ENCODE results near the gene RUNDC3A.

The RUNDC3A gene

GRCh38 chr17:44310609-44311376 lies 2.4 kb downstream of the RUNDC3A start:
- Histone ChIP-seq H3K4me3 (ENCODE audit: severe bottlenecking) (no peak overlapping the region), H3K4me1 (ENCODE audit: insufficient read depth, poor library complexity, severe bottlenecking) (peaks cover 7% of the 10 kb centered on the region), H3K36me3 (ENCODE audit: low read depth) (no peaks in the 10 kb centered on the region), H3K9me3 (ENCODE audit: severe bottlenecking) (no peaks in the 10 kb centered on the region), H3K27ac (ENCODE audit: poor library complexity, severe bottlenecking) (no peak overlapping the region), H3K27me3 (ENCODE audit: insufficient read depth, poor library complexity, severe bottlenecking) (no peaks in the 10 kb centered on the region)
- no peak for TF ChIP-seq CTCF (IDR thresholded peaks at IDR 0.05; ENCODE audit: poor library complexity, severe bottlenecking)
- DNase-seq (ENCODE audit: low spot score) (no peak), ATAC-seq (ENCODE audit: low read depth) (no peak)

- ATAC-seq (ENCODE audit: low read depth) (no peak), DNase-seq (ENCODE audit: low spot score) (no peak)
- no peaks in the 10 kb centered on the region for H3K9me3 ChIP-seq (ENCODE audit: severe bottlenecking)
- H3K4me1 ChIP-seq (ENCODE audit: insufficient read depth, poor library complexity, severe bottlenecking), result peaks cover 7% of the 10 kb centered on the region
- H3K27ac ChIP-seq (ENCODE audit: poor library complexity, severe bottlenecking), result no peak overlapping the region
- H3K36me3 ChIP-seq (ENCODE audit: low read depth), result no peaks in the 10 kb centered on the region
- no peak for TF ChIP-seq CTCF (IDR thresholded peaks at IDR 0.05; ENCODE audit: poor library complexity, severe bottlenecking)
- no peak overlapping the region for H3K4me3 ChIP-seq (ENCODE audit: severe bottlenecking)
- H3K27me3 ChIP-seq (ENCODE audit: insufficient read depth, poor library complexity, severe bottlenecking), result peaks cover 5% of the 10 kb centered on the region
These were observed 3.3 kb downstream of the RUNDC3A start for GRCh38 chr17:44311562-44312181.

- DNase-seq (ENCODE audit: low spot score) (no peak), ATAC-seq (ENCODE audit: low read depth) (no peak)
- Histone ChIP-seq H3K36me3 (ENCODE audit: low read depth) (no peaks in the 10 kb centered on the region), H3K27ac (ENCODE audit: poor library complexity, severe bottlenecking) (no peak overlapping the region), H3K4me1 (ENCODE audit: insufficient read depth, poor library complexity, severe bottlenecking) (peaks cover 7% of the 10 kb centered on the region), H3K4me3 (ENCODE audit: severe bottlenecking) (no peak overlapping the region), H3K27me3 (ENCODE audit: insufficient read depth, poor library complexity, severe bottlenecking) (peaks cover 5% of the 10 kb centered on the region), H3K9me3 (ENCODE audit: severe bottlenecking) (no peaks in the 10 kb centered on the region)
- TF ChIP-seq CTCF (IDR thresholded peaks at IDR 0.05; ENCODE audit: poor library complexity, severe bottlenecking), result no peak
These were observed 4.1 kb downstream of the RUNDC3A start for GRCh38 chr17:44312396-44313104.

- DNase-seq (ENCODE audit: low spot score) (no peak), ATAC-seq (ENCODE audit: low read depth) (no peak)
- no peak overlapping the region for H3K4me3 ChIP-seq (ENCODE audit: severe bottlenecking)
- H3K27me3 ChIP-seq (ENCODE audit: insufficient read depth, poor library complexity, severe bottlenecking), result peaks cover 5% of the 10 kb centered on the region
- H3K9me3 ChIP-seq (ENCODE audit: severe bottlenecking), result no peaks in the 10 kb centered on the region
- no peak overlapping the region for H3K27ac ChIP-seq (ENCODE audit: poor library complexity, severe bottlenecking)
- peaks cover 4% of the 10 kb centered on the region for H3K4me1 ChIP-seq (ENCODE audit: insufficient read depth, poor library complexity, severe bottlenecking)
- H3K36me3 ChIP-seq (ENCODE audit: low read depth), result no peaks in the 10 kb centered on the region
- no peak for TF ChIP-seq CTCF (IDR thresholded peaks at IDR 0.05; ENCODE audit: poor library complexity, severe bottlenecking)
These were observed 5.6 kb downstream of the RUNDC3A start for GRCh38 chr17:44314031-44314430.

Measured in RWPE2 (cell line).